Body of pancreas (tissue), 4 donors: ENCODE data around the gene SWSAP1.

ENCODE experiments used
- POLR2A ChIP-seq, 3 donors: fragments of 450-650 bp; IDR thresholded peaks; one replicate each; pipeline ENCODE4 v1.6.1; 2016; ENCODE audit warnings: antibody characterized with exemption in 3 of 3, mild to moderate bottlenecking in 2 of 3
- TF ChIP-seq, protein P1 (sequence below), 7 experiments: fragments of 450-650 bp in 4 of 7; fragments of 200-600 bp in 3 of 7; sonication (generic) in 3 of 7; IDR thresholded peaks; one replicate each; pipeline ENCODE4 v1.5.1; 2016 to 2019; ENCODE audit warnings: antibody characterized with exemption in 7 of 7

DNA sequence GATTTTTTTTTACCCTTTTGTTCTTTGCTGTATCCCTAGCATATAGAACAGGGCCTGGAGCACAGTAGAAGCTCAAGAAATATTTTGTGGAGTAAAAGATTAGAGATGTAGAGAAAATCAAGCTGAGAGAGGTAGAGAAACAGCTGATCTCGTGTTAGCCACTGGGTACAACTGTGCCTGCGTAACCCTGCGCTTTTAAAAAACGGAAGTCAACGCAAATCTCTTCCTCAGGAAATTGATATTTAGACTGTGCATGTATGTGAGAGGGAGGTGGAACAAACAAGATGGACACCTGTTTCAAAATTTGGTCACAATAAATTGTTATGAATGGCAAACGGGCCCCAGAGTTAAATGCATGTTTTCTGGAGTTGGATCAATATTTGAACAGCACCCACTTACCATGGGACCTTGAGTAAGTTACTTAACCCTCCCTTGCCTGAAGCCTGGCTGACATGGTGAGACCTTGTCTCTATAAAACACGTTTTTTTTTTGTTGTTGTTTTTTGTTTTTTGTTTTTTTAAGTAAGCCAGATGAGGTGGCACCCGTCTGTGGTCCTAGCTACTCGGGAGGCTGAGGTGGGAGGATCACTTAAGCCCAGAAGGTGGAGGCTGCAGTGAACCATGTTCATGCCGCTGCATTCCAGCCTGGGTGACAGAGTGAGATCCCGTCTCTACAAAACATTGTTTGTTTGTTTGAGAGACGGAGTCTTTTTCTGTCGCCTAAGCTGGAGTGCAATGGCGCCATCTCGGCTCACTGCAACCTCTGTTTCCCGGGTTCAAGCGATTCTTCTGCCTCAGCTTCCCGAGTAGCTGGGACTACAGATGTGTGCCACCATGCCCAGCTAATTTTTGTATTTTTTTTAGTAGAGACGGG, 12.9 kb downstream of the SWSAP1 start:
- TF ChIP-seq, protein P1, sequence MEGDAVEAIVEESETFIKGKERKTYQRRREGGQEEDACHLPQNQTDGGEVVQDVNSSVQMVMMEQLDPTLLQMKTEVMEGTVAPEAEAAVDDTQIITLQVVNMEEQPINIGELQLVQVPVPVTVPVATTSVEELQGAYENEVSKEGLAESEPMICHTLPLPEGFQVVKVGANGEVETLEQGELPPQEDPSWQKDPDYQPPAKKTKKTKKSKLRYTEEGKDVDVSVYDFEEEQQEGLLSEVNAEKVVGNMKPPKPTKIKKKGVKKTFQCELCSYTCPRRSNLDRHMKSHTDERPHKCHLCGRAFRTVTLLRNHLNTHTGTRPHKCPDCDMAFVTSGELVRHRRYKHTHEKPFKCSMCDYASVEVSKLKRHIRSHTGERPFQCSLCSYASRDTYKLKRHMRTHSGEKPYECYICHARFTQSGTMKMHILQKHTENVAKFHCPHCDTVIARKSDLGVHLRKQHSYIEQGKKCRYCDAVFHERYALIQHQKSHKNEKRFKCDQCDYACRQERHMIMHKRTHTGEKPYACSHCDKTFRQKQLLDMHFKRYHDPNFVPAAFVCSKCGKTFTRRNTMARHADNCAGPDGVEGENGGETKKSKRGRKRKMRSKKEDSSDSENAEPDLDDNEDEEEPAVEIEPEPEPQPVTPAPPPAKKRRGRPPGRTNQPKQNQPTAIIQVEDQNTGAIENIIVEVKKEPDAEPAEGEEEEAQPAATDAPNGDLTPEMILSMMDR (IDR thresholded peaks at IDR 0.05) = no peak
- no peak for TF ChIP-seq POLR2A (IDR thresholded peaks at IDR 0.05)
